Measurements from ENCODE around the gene ZNF486.
"Not testable (repeated sequence)": the region's sequence is repeated elsewhere in the genome, so short reads cannot be mapped to it uniquely, and the experiment has no call there.

Gene ZNF486

GRCh38 chr19:20167020-20167644 is at the start of gene ZNF486:
Gene ZNF486, plus strand, starts transcription at chr19:20167214. Its CDS starts 117 bp downstream, at chr19:20167331.
- peak; percentile 94 for DNase-seq (ENCODE audit: low read depth)

- DNase-seq (ENCODE audit: low read depth): not testable (repeated sequence)
Observed at GRCh38 chr19:20118064-20118839, 48.8 kb upstream of the ZNF486 start.

DNA sequence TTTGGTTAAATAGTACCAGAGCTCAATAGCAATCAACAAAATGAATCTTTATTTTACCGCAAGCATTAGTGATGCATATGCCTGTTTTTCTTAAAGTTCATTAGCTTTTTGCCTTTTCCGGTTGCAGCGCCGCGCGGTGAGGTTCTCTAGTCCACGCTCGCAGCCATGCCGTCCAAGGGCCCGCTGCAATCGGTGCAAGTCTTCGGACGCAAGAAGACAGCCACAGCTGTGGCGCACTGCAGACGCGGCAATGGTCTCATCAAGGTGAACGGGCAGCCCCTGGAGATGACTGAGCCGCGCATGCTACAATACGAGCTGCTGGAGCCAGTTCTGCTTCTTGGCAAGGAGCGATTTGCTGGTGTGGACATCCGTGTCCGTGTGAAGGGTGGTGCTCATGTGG is 42.1 kb upstream of the ZNF486 start:
- no peak for DNase-seq (ENCODE audit: low read depth)

DNA sequence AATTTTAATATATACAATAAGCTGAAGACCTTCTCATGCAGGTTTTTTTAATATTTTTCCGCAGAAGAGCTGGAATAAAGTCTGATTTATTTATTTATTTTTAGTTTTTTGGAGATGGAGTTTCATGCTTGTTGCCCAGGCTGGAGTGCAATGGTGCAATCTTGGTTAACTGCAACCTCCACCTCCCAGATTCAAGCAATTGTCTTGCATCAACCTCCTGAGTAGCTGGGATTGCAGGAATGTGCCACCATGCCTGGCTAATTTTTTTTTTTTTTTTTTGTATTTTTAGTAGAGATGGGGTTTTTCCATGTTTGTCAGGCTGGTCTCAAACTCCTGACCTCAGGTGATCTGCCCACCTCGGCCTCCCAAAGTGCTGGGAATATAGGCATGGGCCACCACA is 34.1 kb upstream of the ZNF486 start:
- not testable (repeated sequence) for DNase-seq (ENCODE audit: low read depth)

DNA sequence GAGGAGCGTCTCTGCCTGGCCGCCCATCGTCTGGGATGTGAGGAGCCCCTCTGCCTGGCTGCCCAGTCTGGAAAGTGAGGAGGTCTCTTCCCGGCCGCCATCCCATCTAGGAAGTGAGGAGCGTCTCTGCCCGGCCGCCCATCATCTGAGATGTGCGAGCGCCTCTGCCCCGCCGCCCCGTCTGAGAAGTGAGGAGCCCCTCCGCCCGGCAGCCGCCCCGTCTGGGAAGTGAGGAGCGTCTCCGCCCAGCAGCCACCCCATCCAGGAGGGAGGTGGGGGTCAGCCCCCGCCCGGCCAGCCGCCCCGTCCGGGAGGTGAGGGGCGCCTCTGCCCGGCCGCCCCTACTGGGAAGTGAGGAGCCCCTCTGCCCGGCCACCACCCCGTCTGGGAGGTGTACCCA is 29.3 kb upstream of the ZNF486 start:
- not testable (repeated sequence) for DNase-seq (ENCODE audit: low read depth)

GRCh38 chr19:20151617-20152145 is 15.3 kb upstream of the ZNF486 start:
- DNase-seq (ENCODE audit: low read depth): no peak

DNA sequence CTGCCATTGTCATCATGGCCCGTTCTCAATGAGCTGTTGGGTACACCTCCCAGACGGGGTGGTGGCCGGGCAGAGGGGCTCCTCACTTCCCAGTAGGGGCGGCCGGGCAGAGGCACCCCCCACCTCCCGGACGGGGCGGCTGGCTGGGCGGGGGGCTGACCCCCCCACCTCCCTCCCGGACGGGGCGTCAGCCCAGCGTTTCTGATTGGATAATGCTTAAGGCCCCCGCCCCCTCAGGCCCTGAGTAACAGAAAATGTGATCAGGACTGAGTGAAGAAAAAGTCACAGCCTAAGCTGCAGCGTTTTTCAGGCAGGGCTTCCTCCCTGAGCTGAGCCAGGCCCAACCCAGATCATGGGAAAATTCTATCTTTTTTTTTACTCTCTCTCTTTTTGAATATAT is 14.5 kb upstream of the ZNF486 start:
- DNase-seq (ENCODE audit: low read depth): not testable (repeated sequence)

DNA sequence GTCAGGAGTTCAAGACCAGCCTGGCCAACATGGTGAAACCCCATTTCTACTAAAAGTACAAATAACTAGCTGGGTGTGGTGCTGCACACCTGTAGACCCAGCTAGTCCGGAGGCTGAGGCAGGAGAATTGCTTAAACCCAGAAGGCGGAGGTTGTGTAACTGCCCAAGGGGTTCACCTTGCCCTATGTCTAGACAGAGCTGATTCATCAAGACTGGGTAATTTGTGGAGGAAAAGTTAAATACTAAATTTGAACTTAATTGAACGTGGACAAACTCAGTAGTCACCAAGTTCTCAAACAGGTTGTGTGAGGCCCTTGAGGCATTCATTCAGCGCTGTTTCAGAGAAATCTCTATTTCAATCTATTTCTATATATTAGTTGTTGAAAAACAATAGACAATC is 13.7 kb upstream of the ZNF486 start:
- DNase-seq (ENCODE audit: low read depth): no peak

DNA sequence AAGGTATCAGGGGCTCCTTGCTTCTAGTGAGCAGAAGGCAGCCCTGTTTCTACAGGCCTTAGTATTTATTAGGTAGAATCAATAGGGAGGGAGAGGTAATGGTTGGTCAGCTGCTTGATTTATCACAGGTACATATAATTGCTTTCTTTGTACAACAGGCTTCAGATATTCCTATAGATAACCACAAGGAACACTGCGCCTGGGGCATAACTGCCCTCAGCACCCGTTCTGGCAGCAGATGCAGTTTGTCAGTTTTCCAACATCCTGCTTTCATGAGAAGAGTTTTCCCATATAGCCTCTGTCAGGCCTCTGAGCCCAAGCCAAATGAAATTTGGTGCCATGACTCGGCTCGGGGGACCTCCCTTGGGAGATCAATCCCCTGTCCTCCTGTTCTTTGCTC is 12.4 kb upstream of the ZNF486 start:
- DNase-seq (ENCODE audit: low read depth): no peak

GRCh38 chr19:20162821-20163220 is 4.2 kb upstream of the ZNF486 start:
- DNase-seq (ENCODE audit: low read depth): no peak

DNA sequence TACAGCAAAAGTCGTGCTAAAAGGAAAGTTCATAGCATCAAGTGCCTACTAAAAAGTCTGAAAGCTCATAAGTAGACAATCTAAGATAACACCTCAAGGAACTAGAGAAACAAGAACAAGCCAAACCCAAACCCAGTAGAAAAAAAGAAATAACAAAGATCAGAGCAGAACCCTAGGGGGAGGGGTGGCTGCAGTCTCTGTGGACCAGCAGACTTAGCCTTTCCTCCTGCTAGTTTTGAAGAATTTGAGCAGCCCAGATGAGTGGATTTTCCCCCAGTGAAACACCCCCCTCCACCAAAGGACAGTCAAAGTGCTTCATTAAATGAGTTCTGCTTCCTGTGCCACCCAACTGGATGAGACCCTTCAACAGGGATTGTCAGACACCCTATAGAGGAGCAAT is 2.6 kb upstream of the ZNF486 start:
- DNase-seq (ENCODE audit: low read depth): no peak

DNA sequence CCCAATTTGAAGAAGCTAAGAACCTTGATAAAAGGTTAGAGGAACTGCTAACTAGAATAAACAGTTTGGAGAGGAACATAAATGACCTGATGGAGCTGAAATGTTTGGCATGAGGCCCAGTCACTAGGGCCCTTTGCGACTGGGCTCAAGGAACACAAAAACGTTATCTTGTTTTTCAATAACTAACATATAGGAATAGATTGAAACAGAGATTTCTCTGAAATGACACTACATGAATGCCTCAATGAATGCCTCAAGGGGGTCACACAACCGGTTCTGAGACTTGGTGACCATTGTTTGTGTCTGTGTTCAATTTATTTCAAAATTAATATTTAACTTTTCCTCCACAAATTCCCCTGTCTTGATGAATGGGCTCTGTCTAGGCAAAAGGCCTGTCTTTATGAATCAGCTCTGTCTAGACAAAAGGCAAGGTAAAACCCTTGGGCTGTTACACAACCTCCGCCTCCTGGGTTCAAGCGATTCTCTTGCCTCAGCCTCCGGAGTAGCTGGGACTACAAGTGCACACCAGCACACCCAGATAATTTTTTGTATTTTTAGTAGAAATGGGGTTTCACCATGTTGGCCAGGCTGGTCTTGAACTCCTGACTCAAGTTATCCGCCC is 932 bp upstream of the ZNF486 start:
- DNase-seq (ENCODE audit: low read depth): no peak

GRCh38 chr19:20167651-20168122 is 673 bp downstream of the ZNF486 start:
- peak; percentile 45 for DNase-seq (ENCODE audit: low read depth)

DNA sequence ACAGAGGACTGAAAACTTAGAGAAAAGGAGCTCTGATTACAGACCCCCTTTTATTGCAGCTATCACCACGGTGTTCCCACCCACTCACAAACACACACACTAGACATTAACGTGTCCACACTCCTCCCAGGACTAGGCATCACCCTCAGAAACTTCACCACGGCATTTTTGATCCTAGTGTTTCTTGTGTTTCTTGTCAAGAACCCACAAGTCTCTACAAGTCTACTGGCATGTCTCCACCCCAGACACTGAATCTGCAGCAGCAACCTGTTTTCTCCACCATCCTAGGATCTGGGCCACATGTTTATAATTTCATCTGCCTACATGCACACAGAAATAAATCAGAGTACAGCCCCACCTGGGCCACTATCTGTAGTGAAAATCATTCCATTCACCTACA is 4.3 kb downstream of the ZNF486 start:
- no peak for DNase-seq (ENCODE audit: low read depth)

DNA sequence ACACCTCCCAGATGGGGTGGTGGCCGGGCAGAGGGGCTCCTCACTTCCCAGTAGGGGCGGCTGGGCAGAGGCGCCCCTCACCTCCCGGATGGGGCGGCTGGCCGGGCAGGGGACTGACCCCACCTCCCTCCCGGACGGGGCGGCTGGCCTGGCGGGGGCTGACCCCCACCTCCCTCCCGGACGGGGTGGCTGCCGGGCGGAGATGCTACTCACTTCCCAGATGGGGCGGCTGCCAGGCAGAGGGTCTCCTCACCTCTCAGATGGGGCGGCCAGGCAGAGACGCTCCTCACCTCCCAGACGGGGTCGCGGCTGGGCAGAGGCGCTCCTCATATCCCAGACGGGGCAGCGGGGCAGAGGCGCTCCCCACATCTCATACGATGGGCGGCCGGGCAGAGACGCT is 8.8 kb downstream of the ZNF486 start:
- not testable (repeated sequence) for DNase-seq (ENCODE audit: low read depth)

- peak; percentile 46 for DNase-seq (ENCODE audit: low read depth)
Observed at GRCh38 chr19:20179956-20180355, 12.9 kb downstream of the ZNF486 start.

GRCh38 chr19:20182222-20182785 is 15.3 kb downstream of the ZNF486 start:
- no peak for DNase-seq (ENCODE audit: low read depth)

- DNase-seq (ENCODE audit: low read depth): no peak
Observed at GRCh38 chr19:20186174-20186573, 19.2 kb downstream of the ZNF486 start.

- DNase-seq (ENCODE audit: low read depth): no peak
Observed at GRCh38 chr19:20197747-20198146, 30.7 kb downstream of the ZNF486 start.

DNA sequence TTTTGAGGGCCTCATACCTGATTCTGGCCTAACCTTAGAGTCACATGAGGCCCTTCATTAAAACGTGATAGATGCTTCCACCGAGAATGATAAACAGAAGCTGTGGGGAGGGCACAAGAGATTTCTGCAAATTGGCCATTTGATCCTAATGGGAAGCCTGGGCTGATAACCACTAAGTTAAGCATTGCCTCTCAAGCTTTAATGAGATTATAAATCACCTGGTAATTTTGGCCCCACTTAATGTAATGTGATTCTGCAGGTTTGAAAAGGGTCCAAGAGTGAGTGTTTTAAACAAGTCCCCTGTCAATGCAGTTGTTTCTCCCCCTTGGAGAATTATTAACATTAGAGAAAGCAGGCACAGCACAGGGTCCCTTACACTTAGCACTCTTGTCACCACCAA is 42.0 kb downstream of the ZNF486 start:
- no peak for DNase-seq (ENCODE audit: low read depth)

DNA sequence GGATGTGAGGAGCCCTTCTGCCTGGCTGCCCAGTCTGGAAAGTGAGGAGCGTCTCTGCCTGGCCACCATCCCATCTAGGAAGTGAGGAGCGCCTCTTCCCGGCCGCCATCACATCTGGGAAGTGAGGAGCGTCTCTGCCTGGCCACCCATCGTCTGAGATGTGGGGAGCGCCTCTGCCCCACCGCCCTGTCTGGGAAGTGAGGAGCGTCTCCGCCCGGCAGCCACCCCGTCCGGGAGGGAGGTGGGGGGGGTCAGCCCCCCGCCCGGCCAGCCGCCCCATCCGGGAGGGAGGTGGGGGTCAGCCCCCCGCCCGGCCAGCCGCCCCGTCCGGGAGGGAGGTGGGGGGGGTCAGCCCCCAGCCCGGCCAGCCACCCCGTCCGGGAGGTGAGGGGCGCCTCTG is 47.4 kb downstream of the ZNF486 start:
- DNase-seq (ENCODE audit: low read depth): not testable (repeated sequence)

DNA sequence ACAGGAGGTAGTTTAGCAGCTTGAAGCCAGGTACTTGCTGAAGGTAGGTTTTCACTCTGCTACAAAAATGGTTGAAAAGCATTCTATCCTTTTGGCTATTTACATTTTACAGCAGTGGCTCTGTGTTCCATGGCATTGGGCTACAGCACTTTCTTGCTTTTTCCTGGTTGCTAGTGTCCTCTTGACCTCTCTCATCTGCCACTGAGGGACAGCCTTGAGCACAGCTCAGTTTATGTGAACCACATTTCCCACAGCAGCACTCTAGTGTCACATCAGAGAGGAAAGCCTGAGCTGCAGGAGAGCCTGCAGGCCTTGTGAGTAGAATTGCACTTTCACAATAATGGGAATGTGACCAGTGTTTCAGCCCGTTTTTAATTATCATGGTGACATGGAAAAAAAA is 54.6 kb downstream of the ZNF486 start:
- not testable (repeated sequence) for DNase-seq (ENCODE audit: low read depth)

- DNase-seq (ENCODE audit: low read depth): no peak
Observed at GRCh38 chr19:20233105-20233504, 66.1 kb downstream of the ZNF486 start.
